Esophagus squamous epithelium (tissue), 4 donors: ENCODE data around the gene TPST1.

Experiments used
- POLR2A ChIP-seq, 4 donors: fragments of 450-650 bp; IDR thresholded peaks; one replicate each; pipeline ENCODE4 v1.6.1; 2017; ENCODE audit warnings: antibody characterized with exemption in 4 of 4, mild to moderate bottlenecking in 4 of 4, moderate library complexity in 3 of 4
- TF ChIP-seq, protein P1 (sequence below), 6 experiments: fragments of 450-650 bp in 4 of 6; fragments of 200-600 bp in 2 of 6; sonication (generic) in 2 of 6; IDR thresholded peaks; one replicate each; pipeline ENCODE4 v1.5.1; 2016 to 2019; ENCODE audit warnings: antibody characterized with exemption in 6 of 6, mild to moderate bottlenecking in 4 of 6, moderate library complexity in 4 of 6

DNA sequence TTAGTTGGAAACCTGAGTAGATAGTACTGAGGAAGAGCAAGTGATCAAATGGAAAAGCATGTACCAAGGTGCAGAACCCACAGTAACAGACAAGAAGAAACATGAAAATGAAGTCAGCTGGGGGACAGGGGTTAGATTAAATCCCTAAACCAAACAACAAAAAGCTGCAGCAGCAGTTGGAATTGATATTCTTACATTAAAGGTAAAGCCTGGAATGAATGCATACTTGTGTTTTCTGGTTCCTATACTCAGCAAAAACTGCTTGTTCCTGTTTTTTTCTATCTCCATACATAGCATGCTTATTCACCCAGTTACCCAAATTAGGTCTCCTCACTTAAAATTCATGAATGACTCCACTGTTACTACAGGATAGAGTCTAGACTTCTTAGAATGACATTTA, 92.4 kb downstream of the TPST1 start:
- TF ChIP-seq, protein P1, sequence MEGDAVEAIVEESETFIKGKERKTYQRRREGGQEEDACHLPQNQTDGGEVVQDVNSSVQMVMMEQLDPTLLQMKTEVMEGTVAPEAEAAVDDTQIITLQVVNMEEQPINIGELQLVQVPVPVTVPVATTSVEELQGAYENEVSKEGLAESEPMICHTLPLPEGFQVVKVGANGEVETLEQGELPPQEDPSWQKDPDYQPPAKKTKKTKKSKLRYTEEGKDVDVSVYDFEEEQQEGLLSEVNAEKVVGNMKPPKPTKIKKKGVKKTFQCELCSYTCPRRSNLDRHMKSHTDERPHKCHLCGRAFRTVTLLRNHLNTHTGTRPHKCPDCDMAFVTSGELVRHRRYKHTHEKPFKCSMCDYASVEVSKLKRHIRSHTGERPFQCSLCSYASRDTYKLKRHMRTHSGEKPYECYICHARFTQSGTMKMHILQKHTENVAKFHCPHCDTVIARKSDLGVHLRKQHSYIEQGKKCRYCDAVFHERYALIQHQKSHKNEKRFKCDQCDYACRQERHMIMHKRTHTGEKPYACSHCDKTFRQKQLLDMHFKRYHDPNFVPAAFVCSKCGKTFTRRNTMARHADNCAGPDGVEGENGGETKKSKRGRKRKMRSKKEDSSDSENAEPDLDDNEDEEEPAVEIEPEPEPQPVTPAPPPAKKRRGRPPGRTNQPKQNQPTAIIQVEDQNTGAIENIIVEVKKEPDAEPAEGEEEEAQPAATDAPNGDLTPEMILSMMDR (IDR thresholded peaks at IDR 0.05): no peak
- TF ChIP-seq POLR2A (IDR thresholded peaks at IDR 0.05): no peak
